NAMALWA (cell line): Measurements from ENCODE around the gene F2RL1.
"Not testable (repeated sequence)": the region's sequence is repeated elsewhere in the genome, so short reads cannot be mapped to it uniquely, and the experiment has no call there.

Source experiments
- DNase-seq: peaks from one replicate; pipeline ENCODE4 v3.0.0-alpha.2; 2015; ENCODE audit warnings: low spot score

Gene F2RL1

GRCh38 chr5:76818844-76819831 lies at the start of gene F2RL1:
Gene F2RL1, plus strand, starts transcription at chr5:76819030. Its CDS starts 153 bp downstream, at chr5:76819183.
- DNase-seq = no peak

- not testable (repeated sequence) for DNase-seq
Measured at GRCh38 chr5:76771041-76771440, 47.8 kb upstream of the F2RL1 start.

- no peak for DNase-seq
Measured at GRCh38 chr5:76771705-76772405, 47.0 kb upstream of the F2RL1 start.

- no peak for DNase-seq
Measured at GRCh38 chr5:76775921-76776320, 42.9 kb upstream of the F2RL1 start.

GRCh38 chr5:76776391-76776790 lies 42.4 kb upstream of the F2RL1 start:
- DNase-seq = no peak

GRCh38 chr5:76780616-76781015 lies 38.2 kb upstream of the F2RL1 start:
- DNase-seq = not testable (repeated sequence)

- no peak for DNase-seq
Measured at GRCh38 chr5:76781775-76782174, 37.1 kb upstream of the F2RL1 start.

GRCh38 chr5:76782444-76782843 lies 36.4 kb upstream of the F2RL1 start:
- no peak for DNase-seq

GRCh38 chr5:76787237-76787636 lies 31.6 kb upstream of the F2RL1 start:
- DNase-seq = peak; percentile 21

- no peak for DNase-seq
Measured at GRCh38 chr5:76788362-76788761, 30.5 kb upstream of the F2RL1 start.

GRCh38 chr5:76789275-76789674 lies 29.6 kb upstream of the F2RL1 start:
- not testable (repeated sequence) for DNase-seq

- no peak for DNase-seq
Measured at GRCh38 chr5:76789991-76790581, 28.7 kb upstream of the F2RL1 start.

- DNase-seq = peak; percentile 8
Measured at GRCh38 chr5:76790632-76791290, 28.1 kb upstream of the F2RL1 start.

- no peak for DNase-seq
Measured at GRCh38 chr5:76791461-76791860, 27.4 kb upstream of the F2RL1 start.

GRCh38 chr5:76794871-76795270 lies 24.0 kb upstream of the F2RL1 start:
- DNase-seq = no peak

- no peak for DNase-seq
Measured at GRCh38 chr5:76799588-76799987, 19.2 kb upstream of the F2RL1 start.

- DNase-seq = no peak
Measured at GRCh38 chr5:76800579-76800978, 18.3 kb upstream of the F2RL1 start.

GRCh38 chr5:76801159-76801802 lies 17.5 kb upstream of the F2RL1 start:
- DNase-seq = no peak

GRCh38 chr5:76801803-76802195 lies 17.0 kb upstream of the F2RL1 start:
- DNase-seq = no peak

- no peak for DNase-seq
Measured at GRCh38 chr5:76804266-76804665, 14.6 kb upstream of the F2RL1 start.

GRCh38 chr5:76805821-76806505 lies 12.9 kb upstream of the F2RL1 start:
- no peak for DNase-seq
